Stimulated activated CD4-positive, alpha-beta T cell treated with anti-CD3 and anti-CD28 coated beads, TNF-alpha, amount 100 ng/mL, for 4 hours (primary cell): ENCODE measurements around the gene CACNG3.
"Not testable (repeated sequence)": the region's sequence is repeated elsewhere in the genome, so short reads cannot be mapped to it uniquely, and the experiment has no call there.

Source experiments
- DNase-seq, 3 experiments: peaks; one replicate each; pipeline ENCODE4 v3.0.0-alpha.2; 2020; ENCODE audit warnings: low read depth in 3 of 3

The CACNG3 gene

GRCh38 chr16:24332582-24333090 is 76.5 kb downstream of the CACNG3 start:
- no peak for DNase-seq

DNA sequence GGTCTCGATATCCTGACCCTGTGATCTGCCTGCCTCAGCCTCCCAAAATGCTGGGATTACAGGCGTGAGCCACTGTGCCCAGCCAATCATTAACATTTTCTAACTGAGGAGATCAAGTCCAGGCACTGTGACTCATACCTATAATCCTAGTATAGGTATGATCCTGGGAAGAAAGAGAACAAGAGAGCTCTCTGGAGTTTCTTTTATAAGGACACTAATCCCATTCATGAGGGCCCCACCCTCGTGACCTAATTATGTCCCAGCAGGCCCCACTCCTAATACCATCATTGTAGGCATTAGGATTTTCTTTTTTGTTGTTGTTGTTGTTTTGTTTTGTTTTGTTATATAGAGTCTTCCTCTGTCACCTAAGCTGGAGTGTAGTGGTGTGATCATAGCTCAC is 80.4 kb downstream of the CACNG3 start:
- no peak for DNase-seq

GRCh38 chr16:24337013-24337412 is 80.9 kb downstream of the CACNG3 start:
- DNase-seq = no peak

GRCh38 chr16:24343829-24344228 is 87.7 kb downstream of the CACNG3 start:
- DNase-seq = not testable (repeated sequence)

DNA sequence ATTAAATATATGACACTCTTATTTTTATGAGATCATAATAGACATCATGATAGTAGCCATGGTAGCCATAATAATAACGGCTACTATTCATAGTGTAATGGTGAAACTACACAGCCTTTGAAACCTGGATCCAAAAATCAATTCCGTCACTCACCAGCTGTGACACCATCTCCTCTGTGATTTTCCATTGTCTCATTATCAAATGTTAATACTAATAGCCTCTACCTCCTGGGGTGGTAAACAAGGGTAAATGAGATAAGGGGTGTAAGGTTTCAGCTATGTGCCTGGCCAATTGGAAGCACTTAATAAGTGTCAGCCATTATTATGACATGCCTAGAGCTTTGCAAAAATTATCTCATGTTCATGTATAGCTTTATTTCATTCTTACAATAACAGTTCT is 88.6 kb downstream of the CACNG3 start:
- DNase-seq = no peak

- no peak for DNase-seq
Observed at GRCh38 chr16:24345704-24346103, 89.6 kb downstream of the CACNG3 start.

GRCh38 chr16:24346734-24347133 is 90.6 kb downstream of the CACNG3 start:
- no peak for DNase-seq

DNA sequence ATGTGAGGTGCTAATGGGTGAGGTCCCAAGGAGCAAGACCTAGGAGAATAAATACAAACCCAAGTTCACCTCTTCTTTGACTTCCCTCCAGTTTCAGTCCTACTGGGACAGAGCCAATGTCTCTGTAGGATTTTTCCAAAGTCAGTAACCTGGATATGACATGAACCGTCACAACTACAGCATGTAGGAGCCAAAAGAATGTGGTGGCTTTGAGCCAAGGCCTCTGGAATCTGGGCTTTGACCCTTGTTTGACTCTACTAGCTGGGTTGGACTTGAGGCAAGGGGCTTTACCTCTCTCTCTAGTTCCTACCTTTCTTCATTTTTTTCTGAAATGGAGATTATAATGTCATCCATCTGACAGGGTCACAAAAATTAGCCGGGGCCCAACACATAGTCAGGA is 91.4 kb downstream of the CACNG3 start:
- no peak for DNase-seq

GRCh38 chr16:24348545-24349290 is 92.6 kb downstream of the CACNG3 start:
- no peak for DNase-seq

GRCh38 chr16:24349320-24349719 is 93.2 kb downstream of the CACNG3 start:
- no peak for DNase-seq

DNA sequence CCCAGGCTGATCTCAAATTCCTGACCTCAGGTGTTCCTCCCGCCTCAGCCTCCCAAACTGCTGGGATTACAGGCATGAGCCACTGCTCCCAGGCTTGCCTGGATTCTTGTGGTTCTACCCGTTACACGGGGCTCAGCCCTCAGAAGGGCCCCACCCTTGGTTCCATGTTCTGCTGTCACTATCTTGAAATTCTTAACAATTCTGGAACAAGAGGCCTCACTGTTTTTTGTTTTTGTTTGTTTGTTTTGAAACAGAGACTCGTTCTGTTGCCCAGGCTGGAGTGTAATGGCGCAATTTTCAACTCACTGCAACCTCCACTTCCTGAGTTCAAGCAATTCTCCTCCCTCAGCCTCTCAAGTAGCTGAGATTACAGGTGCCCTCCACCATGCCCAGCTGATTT is 96.6 kb downstream of the CACNG3 start:
- no peak for DNase-seq

DNA sequence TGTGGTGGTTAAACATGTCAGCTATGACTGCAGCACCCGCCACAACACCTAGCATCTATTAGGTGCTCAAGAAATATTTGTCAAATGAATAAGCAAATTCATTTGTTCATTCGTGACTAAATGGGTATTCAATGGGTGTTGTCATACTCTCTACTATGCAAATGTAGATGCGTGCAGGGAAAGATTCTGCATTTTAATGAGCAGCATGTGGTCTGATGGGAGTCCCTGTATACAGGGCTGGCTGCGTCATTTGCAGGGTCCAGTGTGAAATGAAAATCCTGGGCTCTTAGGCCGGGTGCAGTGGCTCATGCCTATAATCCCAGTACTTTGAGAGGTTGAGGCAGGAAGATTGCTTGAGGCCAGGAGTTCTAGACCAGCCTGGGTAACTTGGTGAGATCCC is 97.5 kb downstream of the CACNG3 start:
- no peak for DNase-seq

DNA sequence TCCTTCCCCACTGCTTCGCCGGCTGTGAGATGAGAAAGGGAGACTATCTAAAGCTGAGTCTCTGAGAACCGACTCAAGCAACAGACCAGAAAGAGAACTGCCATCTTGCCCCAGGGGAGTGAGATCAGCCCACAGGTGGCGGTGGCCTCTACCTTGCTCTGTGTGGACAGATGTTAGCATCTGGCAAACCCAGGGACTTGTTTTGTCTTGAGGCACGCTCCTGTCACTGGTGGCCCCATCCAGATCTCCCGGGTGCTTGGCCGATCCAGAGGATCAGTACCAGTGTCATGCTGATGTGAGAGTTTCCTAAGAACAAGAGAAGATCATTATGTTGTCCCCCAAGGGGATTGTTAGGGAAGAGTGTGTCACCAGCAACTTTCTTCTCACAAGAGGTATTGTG is 101.4 kb downstream of the CACNG3 start:
- no peak for DNase-seq

DNA sequence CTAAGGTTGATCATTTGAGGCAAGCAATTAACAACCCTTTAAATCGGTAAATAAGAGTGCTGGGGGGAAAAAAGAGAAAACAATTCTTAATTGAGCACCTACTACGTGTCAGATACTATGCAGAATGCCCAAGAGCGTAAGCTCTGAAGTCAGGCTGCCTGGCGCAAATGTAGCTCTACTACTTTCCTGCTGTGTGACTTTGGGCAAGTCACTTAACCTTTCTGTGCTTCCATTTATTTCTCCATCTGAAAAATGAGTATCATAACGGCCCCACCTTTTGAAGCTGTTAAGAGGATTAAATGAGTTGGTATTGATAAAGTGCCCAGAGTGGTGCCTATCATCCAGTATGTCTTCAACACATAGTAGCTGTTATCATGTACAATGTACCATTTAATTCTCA is 102.0 kb downstream of the CACNG3 start:
- DNase-seq = no peak

DNA sequence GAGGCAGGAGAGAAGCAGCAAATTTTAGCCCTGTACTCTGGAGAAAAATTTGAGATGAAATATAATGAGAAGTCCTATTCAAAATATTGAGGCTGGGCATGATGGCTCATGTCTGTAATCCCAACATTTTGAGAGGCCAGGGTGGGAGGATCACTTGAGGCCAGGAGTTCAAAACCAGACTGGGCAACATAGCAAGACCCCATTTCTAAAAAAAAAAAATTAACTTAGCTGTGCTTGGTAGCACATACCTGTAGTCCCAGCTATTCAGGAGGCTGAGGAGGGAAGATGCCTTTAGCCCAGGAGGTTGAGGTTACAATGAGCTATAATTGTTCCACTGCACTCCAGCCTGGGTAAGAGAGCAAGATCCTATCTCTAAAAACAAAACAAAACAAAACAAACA is 103.4 kb downstream of the CACNG3 start:
- DNase-seq = no peak

GRCh38 chr16:24360936-24361335 is 104.8 kb downstream of the CACNG3 start:
- DNase-seq = no peak

DNA sequence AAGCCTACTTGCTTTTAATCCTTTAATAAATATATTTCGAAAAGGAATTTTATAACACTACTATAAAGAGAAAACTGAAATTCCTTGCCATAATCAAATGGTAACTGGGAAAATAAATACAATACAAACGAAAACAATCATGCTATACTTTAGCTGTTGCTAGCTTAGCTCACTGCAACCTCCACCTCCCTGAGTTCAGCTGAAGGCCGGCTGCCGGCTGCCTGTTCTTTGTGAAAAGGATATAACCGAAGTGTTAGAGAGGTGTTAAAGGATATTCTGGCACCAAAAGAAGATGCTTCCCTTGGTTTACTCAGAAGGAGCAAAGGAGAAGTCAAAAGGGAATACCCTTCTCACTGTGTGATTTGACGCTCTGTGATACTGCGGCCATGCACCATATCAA is 108.5 kb downstream of the CACNG3 start:
- no peak for DNase-seq

- DNase-seq = no peak
Observed at GRCh38 chr16:24367186-24367710, 111.1 kb downstream of the CACNG3 start.

DNA sequence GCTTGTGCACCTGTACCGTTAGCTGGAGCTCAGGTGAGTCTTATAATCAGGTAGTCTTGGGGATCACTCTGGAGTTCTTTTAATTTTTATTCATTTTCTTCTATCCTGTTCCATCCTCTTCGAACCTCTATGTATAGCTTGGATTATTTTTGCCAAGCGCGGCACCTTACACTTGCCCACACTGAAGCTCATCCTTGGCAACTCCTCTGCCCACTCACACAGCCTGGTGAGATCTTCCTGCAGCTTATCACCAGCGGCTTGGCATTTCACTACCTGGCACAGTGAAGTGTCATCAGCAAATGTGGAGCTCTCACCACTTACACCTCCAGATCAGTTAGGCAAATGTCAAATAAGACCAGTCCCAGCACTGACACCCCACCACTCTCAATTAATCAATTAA is 116.7 kb downstream of the CACNG3 start:
- no peak for DNase-seq

- no peak for DNase-seq
Observed at GRCh38 chr16:24378999-24379398, 122.9 kb downstream of the CACNG3 start.

- no peak for DNase-seq
Observed at GRCh38 chr16:24381470-24382118, 125.5 kb downstream of the CACNG3 start.

- no peak for DNase-seq
Observed at GRCh38 chr16:24382762-24383407, 126.8 kb downstream of the CACNG3 start.

DNA sequence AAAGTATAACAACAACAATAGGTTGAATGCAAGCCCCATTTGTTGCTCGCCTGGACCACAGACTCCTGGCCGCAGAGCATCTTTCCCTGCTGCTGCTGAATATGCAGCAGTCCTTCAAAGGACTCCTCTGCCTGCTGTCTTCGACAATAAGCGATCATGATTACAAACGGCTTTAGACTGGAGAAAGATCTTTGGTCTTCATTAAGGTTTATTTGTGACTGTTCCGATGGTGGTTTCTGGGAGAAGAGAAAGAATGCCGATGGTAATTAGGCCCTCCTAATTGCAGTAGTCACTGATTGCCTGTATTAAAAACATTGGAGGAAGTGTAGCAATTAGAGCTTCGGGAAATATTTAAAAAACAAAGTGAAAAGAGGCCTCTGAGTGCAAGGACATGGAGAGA is 138.2 kb downstream of the CACNG3 start:
- DNase-seq = no peak
